ENCODE measurements around the gene DLX1.
A peak's percentile ranks its signal among the peaks of the same experiment; 100 is the strongest.

Gene DLX1

DNA sequence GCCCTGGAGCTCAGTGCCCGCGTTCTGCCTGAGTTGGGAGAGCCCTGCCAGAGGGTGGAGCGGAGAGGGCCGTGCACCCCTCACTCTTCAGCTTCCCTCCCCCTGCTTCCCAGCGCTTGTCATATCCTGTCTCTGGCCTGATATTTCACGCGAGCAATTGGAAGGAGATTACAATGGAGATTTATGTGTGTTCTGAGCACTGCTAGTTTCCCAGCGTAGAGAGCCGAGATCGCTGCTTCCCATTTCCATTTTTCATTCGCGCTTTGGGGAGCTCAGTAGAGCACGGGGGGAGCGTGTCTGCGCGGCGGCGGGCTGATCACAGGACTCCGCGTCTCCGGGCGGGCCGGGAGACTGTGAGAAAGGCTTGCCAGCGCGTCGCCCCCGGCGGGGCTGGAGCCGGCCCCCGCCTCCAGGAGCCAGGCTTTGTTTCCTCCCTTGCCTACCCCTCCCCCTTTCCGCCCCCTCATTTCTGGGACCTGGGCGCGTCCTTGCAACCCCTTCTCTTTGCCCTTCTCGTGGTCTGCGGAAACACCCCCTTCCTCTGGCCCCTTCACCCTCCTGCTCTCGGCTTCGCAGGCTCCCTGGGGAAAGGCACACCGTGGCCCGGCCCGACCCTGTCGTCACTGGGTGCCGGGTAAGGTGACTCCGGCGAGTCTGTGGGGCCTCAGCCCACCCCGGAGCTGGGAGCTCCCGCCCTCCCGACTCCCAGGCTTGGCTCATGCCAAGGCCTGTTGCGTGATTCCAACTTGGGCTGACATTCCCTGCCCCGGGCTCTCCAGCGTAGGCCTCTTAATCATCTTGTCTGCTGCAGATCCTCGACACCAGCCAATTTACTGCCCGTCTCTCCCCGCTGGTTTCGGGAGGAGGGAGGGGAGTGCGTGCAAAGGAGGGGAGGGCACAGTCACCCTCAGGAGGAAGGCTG is 11.6 kb downstream of the DLX1 start:
- DNase-seq (ENCODE audit: low read depth) = peak; percentile 87
- H3K4me3 ChIP-seq (ENCODE audit: low read length) = peak overlapping the region; percentile 76
- TF ChIP-seq, protein P1, sequence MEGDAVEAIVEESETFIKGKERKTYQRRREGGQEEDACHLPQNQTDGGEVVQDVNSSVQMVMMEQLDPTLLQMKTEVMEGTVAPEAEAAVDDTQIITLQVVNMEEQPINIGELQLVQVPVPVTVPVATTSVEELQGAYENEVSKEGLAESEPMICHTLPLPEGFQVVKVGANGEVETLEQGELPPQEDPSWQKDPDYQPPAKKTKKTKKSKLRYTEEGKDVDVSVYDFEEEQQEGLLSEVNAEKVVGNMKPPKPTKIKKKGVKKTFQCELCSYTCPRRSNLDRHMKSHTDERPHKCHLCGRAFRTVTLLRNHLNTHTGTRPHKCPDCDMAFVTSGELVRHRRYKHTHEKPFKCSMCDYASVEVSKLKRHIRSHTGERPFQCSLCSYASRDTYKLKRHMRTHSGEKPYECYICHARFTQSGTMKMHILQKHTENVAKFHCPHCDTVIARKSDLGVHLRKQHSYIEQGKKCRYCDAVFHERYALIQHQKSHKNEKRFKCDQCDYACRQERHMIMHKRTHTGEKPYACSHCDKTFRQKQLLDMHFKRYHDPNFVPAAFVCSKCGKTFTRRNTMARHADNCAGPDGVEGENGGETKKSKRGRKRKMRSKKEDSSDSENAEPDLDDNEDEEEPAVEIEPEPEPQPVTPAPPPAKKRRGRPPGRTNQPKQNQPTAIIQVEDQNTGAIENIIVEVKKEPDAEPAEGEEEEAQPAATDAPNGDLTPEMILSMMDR (conservative IDR thresholded peaks at IDR 0.05; ENCODE audit: low read length) = no peak

DNA sequence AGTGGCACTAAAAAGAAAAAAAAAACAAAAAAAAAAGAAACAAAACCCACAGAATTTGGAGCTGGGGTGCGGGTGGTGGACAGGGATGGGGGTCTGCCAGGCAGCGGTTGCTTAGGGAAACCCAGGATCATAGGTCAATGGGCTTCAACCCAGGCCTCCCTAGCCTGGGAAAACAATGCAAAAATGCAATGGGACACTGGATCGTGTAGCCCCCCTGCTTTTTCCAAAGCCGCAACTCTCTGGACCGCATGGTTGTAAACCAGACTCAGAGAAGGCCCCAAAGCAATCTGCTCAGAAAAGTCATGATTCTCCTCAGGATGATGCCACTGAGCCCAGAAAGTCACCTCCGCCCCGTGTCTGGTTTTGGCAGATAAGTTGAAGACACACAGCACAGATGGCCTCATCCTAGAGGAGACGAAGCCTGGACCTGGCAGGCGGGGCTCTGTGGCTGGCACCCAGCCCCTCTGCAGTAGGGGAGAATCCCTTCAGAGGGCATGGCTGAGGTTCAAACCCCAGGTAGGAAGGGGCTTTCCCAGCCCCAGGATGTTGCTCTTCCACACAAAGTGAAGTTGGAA is 12.3 kb downstream of the DLX1 start:
- TF ChIP-seq, protein P1 (conservative IDR thresholded peaks at IDR 0.05; ENCODE audit: low read length) = no peak
- DNase-seq (ENCODE audit: low read depth) = no peak
- H3K4me3 ChIP-seq (ENCODE audit: low read length) = peak overlapping the region; percentile 76

DNA sequence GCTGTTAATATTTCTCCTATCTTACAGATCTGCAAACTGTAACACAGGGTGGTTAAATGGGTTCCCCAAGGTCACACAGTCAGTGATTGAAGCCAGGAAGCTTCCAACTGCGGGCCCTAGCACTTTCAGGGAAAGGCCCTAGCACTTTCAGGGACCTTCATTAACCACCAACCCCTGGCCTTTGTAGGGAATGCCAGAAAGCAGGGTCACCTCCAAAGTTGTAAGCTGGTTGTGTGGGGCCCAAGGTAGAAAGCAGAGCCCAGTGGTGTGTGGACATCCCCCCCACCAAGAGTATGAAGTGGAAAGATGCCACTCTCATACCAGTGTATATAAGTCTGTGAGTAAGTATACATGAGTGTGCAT is 13.0 kb downstream of the DLX1 start:
- TF ChIP-seq, protein P1 (conservative IDR thresholded peaks at IDR 0.05; ENCODE audit: low read length) = no peak
- DNase-seq (ENCODE audit: low read depth) = no peak
- peak overlapping the region; percentile 50; the same call in 1 of the 2 replicates for H3K4me3 ChIP-seq (ENCODE audit: low read length)

DNA sequence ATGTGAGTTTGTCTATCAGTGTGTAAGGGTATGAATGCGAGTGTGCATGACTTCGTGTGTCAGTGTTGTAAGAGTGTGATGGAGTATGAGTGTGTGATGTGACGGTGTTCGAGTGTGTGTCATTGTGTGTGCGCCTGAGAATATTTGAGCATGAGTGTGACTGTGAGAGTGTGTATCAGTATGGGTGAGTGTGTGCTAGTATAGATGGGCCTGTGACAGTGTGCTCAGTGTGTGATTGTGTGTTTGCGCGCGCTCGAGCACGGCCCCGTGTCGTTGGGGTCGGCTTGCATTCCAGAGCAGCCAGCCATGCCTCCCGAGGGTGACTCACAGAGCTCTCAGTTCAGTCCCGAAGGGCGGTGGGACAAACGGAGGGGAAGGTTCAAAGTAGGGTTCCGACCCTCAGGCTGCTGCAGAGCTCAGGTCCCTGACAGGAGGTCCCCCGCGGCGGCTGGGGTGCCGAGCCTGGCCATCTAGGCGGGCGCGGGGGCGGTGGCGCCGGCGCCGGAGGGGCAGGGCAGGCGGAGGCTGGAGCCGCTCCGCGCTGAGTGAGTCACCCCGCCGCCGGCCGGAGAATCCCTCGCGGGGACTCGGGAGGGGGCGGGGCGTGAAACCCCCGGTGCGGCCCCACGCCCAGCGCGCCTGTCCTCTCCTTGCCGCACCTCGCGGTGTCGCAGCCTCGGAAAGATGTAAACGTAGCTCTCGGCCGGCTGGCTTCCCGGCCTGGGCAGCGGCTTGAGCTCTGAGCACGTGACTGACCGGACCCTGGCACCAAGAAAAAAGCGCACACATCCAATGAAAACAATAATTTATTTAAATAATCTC is 13.6 kb downstream of the DLX1 start:
- peak; percentile 70 for DNase-seq (ENCODE audit: low read depth)
- peak overlapping the region; percentile 84 for H3K4me3 ChIP-seq (ENCODE audit: low read length)
- TF ChIP-seq, protein P1 (conservative IDR thresholded peaks at IDR 0.05; ENCODE audit: low read length) = no peak

DNA sequence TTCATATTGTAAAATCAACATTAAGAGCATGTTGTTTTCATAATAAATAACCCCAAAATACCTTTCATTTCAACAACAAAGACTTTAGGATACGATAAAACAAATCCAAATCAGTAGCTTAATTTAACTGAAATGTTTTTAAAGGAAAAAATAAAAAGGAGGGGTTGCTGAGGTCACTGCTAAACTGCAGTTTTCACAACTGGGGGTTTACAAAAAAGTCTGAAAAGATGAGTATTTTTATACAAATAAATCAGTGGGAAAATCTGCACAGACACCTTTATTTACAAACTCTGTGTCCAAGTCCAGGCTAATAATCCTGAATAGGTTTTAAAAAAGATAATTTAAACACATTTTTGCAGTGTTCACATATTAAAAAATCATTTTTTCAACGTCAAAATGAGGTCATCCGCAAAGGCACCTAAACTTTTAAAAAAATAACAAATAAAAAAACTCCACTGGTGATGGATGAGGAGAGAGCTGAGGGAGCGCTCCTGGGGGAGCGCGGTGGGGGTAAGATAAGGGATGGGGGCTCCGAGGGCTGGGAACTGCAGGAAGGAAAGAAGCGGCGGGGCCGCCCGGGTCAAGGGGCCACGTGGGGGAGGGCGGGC is 14.3 kb downstream of the DLX1 start:
- H3K4me3 ChIP-seq (ENCODE audit: low read length) = peak overlapping the region; percentile 84
- DNase-seq (ENCODE audit: low read depth) = no peak
- TF ChIP-seq, protein P1 (conservative IDR thresholded peaks at IDR 0.05; ENCODE audit: low read length) = no peak

DNA sequence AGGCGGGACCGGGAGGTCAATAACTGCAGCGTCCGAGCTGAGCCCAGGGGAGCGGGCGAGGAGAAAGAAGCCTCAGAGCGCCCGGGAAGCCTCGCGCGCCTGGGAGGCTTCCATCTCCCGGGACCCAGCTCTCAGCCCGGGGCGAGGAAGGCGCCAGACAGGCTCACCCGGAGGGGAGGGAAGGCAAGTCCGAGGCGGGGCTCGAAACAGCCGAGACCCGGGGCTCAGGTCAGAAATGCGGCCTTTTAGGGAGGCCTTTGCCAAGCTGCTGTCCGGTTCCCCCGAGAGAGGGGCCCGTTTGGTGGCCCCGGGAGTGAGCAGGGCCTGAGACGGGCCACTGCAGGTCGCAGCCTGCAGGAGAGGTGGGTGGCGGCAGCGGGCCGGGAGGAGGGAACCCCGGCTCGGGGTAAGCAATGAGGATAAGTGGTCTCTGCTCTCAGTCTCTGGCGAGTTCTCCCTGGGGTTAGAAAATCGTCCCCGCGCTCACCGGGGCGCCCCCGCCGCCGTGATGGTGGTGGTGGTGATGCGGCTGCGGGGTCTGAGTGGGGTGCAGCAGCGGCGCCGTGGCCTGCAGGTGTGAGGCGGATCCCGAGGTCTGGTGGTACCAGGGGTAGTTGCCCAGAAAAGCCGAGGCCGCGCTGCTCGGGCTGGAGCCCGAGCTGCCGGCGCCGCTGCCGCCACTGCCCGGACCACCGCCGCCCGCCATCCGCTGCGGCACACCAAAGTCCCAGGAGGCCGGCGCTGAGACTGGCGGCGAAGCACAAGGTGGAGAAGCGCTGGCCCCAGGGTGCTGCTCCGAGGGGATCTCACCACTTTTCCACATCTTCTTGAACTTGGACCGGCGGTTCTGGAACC is 15.0 kb downstream of the DLX1 start:
- peak overlapping the region; percentile 84 for H3K4me3 ChIP-seq (ENCODE audit: low read length)
- TF ChIP-seq, protein P1 (conservative IDR thresholded peaks at IDR 0.05; ENCODE audit: low read length) = no peak

More for the DNA sequence above, 15.0 kb downstream of the DLX1 start:
- no peak for DNase-seq (ENCODE audit: low read depth)

Measured in AG10803 (cell line).